ENCODE data around the gene ARFGEF2.

ARFGEF2 gene

DNA sequence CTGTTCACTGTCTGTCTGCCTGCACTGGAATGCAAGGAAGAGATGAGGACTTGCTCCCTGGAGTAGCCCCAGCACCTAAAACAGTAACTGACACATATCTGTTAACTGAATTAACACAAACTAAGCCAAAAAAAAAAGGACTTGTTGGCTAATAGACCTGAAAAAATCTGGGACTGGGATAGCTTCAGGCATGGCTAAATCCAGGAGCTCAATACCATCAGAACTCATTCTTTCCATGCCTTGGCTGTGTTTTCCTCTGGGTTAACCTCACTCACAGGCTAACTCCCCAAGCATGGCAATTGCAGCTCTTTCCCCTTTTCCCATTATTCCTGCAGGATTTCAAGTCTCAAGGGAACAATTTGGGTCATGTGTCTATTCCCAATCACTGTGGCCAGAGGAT is 21.6 kb upstream of the ARFGEF2 start:
- DNase-seq, result no peak

DNA sequence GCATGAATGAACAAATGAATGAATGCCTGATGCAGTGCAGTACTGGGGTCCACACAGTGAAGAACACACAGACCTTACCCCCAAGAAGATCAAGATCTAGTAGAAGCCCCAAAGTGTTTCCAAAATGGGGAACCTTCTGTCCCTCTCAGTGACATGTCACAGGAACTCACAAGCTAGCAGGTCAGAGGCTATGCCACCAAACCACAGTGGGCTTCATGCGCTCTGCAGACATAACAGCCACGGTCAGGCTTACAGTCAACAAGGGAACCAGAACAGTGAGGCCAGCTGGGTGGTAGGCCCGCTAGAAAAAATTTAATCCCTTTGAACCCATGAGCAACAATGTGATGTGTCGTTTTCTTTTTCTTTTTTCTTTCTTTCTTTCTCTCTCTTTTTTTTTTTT is 20.2 kb upstream of the ARFGEF2 start:
- no peak for DNase-seq

DNA sequence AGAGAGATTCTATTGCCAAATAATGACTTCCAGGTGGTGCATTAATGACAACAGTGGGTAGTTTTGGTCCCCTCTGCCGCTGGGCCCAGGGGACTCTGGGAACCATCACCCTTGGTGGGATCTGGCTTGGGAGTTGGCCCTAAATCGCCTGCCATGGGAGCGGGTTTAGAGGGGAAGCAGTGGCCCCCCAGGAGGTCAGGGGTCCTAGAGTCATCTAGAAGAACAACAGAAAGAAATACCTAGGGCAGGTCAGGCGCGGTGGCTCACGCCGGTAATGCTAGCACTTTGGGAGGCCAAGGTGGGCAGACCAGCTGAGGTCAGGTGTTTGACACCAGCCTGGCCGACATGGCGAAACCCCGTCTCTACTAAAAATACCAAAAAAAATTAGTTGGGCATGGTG is 17.8 kb upstream of the ARFGEF2 start:
- DNase-seq, result no peak

- DNase-seq, result peak; percentile 64 to 79
Observed at GRCh38 chr20:48904566-48905296, 16.8 kb upstream of the ARFGEF2 start.

DNA sequence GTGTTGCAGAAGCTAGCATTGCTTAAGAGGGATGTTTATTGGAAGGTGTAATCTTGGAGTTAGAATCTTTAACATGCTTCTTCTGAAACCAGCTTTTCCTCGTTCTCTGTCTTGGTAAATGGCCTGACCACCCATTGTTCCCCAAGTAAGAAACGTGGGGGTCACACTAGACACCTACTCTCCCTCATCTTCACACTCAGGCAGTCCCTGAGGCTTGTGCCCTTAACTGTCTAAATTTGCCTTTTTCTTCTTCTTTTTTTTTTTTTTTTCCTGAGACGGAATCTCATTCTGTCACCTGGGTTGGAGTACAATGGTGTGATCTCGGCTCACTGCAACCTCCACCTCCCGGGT is 16.2 kb upstream of the ARFGEF2 start:
- no peak for DNase-seq

GRCh38 chr20:48906221-48906877 is 15.2 kb upstream of the ARFGEF2 start:
- no peak for DNase-seq

- DNase-seq, result no peak
Observed at GRCh38 chr20:48908656-48909319, 12.7 kb upstream of the ARFGEF2 start.

DNA sequence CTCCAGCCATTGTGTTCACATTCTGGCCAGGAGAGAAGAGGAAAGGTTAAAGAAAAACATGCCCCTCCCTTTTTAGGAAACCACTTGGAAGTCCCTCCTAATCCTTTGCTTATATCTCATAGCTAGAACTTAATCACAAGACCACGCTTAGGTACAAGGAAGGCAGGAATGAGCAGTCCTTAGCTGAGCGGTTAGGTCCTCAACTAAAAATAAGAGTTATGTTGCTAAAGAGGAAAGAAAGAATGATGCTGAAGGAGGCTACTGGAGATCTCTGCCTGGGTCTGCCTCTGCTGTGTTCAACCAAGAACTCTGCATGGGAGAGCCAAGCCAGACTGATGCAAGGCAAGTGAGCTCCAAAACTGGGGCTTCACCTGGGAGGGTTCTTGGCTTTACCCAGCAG is 11.6 kb upstream of the ARFGEF2 start:
- DNase-seq, result no peak

- no peak for DNase-seq
Observed at GRCh38 chr20:48910347-48910781, 11.1 kb upstream of the ARFGEF2 start.

GRCh38 chr20:48912065-48912464 is 9.4 kb upstream of the ARFGEF2 start:
- peak; percentile 94 to 96 for DNase-seq

- no peak for DNase-seq
Observed at GRCh38 chr20:48916699-48917098, 4.8 kb upstream of the ARFGEF2 start.

DNA sequence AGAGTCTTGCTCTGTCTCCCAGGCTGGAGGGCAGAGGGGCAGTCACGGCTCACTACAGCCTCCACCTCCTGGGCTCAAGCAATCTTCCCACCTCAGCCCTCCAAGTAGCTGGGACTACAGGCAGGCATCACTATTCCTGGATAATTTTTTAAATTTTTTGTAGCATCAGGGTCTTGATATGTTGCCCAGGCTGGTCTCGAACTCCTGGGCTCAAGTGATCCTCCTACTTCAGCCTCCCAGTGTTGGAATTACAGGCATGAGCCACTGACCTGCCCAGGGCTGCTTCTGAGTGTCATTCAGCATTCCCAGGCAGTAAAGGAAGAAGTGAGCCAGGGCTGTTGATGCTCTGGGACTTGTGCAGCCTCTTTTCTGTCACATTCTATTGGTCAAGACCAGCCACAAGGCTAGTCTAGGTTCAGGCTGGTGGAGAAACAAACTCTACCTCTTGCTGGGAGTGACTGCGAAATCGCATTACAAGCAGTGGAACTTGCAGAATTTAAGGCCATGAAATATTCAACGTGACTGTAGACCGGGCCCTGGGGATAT is 2.1 kb upstream of the ARFGEF2 start:
- no peak for DNase-seq

DNA sequence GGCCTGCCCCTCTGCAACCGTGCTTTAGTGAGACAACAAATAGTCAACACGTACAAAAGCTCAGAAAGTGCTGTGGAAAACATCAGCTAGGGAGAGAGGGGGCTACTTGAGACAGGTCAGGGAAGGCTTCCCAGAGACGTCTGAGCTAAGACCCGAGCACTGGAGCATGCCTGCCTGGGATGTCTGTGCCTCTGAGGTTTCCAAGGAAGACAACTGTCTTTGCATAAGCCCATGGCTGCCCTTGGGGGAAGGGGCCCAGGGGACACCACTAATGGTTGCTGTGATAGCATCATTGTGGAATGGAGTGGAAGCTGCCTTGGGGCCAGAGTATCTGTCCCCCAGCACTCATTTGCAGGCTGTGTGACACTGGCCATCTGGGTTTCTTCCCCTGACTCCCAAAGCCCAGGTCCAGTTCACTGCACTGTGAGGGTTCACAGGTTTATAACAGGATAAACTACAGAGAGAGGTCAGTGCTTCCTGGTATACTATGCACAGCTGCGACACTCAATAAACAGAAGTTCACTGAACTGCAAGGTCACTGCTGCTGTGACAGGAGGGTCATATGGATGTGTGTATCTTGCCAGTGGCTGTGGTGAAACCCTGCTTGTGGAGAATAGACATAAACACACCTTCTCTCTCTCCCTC is 1.5 kb upstream of the ARFGEF2 start:
- DNase-seq, result no peak

DNA sequence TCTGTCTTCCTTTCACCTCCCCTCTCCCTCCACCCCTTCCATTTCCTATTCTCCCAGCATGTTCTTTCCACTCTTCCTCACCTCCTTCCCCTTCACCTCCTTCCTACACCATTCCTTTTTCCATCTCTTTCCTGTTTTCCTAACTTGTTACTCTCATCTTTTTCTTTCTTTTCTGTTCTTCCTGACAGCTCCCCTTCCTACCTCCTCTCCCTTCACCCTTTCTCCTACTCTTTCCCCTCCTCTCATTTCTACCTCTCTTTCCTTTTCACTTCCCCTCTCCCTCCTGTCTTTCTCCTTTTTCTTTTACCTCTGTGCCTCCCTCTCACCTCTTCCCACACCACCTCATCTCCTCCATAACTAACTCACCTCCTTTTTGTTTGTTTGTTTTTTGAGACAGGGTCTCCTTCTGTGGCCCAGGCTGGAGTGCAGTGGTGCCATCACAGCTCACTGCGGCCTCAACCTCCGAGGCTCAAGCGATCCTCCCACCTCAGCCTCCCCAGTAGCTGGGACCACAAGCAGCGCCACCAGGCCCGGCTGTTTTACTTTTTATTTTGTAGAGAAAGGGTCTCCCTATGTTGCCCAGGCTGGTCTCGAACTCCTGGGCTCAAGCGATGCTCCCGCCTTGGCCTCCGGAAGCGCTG is 864 bp upstream of the ARFGEF2 start:
- DNase-seq, result no peak

GRCh38 chr20:48921883-48922820 is 641 bp downstream of the ARFGEF2 start:
- DNase-seq, result peak; percentile 48 to 70

DNA sequence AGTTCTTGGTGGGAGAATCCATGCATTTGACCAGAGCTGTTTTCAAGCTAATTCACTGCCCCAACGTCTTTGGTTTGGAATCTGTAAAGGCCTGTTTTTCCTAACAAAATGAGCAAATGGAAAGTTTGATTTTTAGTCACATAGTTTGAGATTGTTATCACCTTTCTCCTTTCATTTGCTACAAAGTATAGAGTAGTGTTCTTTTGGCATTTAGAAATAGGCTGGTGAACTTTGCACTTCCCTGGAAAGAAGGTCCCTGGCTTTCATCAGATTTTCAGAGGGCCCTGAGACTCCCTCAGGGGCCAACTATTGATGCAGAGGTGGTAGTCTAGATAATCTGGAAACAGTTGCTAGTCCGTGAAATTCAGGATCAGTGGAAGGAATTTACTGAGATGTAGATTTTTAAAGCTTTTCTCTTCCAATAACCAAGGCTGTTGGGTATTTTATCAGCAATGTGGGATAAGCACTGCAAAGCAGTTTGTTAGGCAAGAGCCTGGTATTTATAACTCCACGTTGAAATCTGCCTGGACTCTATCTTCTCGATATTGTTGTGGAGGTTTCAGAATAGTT is 1.7 kb downstream of the ARFGEF2 start:
- DNase-seq, result peak in 1 of 2 experiments; percentile 35

DNA sequence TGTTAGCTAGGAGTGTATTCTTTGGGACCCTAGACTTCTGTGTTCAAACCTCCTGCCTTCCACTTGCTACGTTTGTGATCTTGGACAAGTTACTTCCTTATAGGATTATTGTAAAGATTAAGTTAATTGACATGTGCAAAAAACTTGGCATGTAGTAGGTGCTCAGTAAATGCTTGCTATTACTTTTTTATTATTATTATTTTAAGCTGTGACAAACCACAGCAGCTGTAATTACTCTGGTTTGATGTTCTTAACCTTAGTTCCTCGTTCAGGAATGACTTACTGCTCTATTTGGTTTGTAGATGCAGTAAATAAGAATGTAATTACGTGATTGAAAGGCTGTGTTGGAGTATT is 3.2 kb downstream of the ARFGEF2 start:
- DNase-seq, result no peak

GRCh38 chr20:48926267-48926666 is 4.8 kb downstream of the ARFGEF2 start:
- no peak for DNase-seq

DNA sequence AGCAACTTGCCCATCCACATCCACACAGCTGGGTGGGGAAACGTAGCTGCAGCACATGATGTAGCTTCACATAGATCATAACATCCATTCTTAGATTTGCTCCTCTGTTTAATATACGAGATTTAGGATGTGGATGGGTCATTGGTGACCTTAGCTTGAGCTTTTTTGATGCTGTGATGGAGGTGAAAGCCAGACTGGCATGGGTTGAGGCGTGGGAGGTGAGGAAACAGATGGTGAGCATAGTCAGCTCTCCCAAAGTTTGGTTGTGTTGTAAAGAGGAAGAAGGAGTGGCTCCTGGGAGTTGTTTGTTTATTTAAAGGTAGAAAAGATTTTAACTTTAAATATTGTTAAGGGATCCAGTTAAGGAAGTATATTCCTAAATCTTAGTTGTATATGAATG is 5.3 kb downstream of the ARFGEF2 start:
- no peak for DNase-seq

- no peak for DNase-seq
Observed at GRCh38 chr20:48928832-48929725, 7.6 kb downstream of the ARFGEF2 start.

Data from NCI-H524 (cell line).